HG03558 (cell line): ENCODE measurements around the gene B4GALT3.
"Not testable (repeated sequence)": the region's sequence is repeated elsewhere in the genome, so short reads cannot be mapped to it uniquely, and the experiment has no call there.

Experiments used
- ATAC-seq: cut with Tn5 transposase; IDR thresholded peaks from one replicate; pipeline ENCODE4 v1.9.1; 2021; ENCODE audit warnings: moderate number of reproducible peaks; ENCODE audit not compliant: unreplicated experiment; ENCODE audit errors: extremely low read depth

B4GALT3 gene

DNA sequence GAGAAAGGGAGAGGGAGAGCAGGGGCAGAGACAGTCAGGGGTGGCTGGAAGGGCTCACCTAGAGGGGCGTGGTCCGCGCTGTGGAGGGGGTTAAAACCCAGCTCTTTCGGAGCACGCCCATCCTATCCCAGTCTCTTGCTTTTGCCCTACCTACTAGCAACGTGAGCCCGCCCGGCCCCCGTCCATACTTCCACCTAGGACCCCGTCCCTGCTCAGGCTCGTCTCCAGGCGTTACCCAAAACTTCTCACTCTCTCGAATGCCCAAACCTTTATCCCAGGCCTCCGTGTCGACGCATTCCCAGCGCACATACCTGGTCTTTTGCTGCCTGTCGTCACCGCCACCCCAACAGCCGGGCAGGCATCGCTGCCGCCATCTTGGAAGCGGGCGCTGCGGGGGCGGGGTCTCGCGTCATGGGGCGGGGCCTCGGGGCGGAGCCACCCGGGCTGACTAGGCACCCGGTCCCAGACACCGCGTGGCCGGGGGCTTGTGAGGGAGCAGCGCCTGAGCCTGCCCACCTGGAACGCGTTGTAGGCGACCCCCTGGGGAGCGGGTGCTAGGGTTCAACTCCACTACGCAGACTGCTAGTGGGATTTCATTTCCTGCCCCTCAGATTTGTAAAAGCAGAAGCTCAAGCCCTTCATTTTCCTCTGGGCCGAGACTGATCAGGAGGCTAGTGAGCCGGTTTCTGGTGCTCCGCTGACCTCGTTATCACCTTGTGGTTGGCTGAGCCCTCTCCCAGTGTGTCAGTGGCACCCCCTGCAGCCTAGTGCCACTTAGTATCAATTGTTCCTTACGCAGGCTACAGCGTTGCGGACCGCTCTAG is at the start of gene B4GALT3:
Gene B4GALT3, minus strand, starts transcription at position 396 of the 824 bp plus-strand sequence. CDS start 1,447 bp downstream, outside the sequence.
- no peak for ATAC-seq

DNA sequence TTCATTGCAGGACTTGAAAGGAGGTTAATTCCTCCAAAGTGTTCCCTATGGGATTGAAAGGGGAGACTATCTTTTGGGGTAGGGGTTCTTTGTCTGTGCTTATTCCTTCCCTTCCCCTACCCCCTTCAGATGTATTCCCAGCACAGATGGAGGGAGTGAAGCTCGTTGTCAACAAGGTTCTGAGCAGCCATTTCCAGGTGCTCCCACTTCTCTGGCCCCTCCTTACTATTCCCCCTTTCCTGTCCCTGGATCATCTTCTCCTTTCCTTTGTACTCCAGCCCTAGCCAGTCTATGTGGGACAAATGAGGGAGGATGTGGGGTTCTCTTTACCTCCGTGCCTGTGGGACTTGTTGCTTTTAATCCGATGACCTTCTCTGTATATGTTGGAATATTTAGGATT is 49.5 kb upstream of the B4GALT3 start:
- no peak for ATAC-seq

DNA sequence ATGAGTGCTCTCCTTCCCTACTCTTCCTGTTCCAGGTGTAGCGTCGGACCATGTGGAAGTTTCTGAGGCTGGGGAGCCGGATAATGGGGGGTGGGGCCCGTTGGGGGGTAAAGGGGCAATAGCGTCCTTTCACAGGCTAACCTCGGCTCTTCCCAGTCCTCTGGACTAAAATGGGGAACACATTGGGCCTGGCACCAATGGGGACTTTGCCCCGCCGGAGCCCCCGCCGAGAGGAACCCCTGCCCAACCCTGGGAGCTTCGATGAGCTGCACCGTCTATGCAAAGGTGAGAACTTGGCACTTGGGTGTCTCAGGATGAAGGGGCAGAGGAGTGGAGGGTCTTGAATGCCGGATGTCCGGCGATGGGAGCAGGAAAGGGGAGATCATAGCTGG is 49.0 kb upstream of the B4GALT3 start:
- no peak for ATAC-seq

DNA sequence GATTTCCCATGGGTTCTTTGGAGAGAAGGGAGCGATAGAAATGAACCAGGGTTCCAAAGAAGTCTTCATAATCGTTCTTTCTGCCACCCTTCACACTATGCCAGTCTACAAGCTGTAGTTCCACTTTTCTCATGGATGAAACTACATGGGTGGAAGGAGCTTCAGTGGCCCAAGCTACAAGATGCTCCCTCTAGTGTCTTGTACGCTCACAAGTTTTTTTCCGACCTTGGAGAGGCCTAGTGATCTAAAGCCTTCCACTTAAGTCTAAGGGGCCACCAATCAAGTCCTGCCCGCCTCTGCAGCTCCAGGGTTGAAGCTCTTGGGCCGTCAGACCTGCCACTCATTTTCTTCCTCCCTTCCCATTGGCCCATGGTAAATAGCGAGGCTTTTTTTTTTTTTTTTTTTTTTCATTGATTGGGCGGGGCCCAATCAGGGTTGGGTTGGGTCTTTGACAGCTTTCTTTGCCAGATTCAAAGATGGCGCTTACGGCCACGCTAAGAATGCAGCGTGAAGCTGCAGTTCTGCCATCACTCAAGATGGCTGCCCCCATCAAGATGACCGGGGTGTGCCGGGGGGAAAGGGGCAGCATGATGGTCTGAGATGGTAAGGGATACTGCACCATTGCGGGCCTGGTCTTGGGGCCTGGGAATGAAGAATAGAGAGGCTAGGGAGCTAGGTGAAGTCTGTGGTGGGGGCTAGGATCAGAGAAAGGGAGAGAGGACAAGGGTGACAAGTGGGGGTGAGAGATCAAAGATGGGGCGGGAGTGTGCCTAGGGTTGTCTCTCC is 48.4 kb upstream of the B4GALT3 start, which contains the start of gene TOMM40L:
Gene TOMM40L, plus strand, starts transcription at position 527 of the 786 bp plus-strand sequence. CDS start 430 bp downstream, outside the sequence.
- peak; percentile 89 for ATAC-seq

DNA sequence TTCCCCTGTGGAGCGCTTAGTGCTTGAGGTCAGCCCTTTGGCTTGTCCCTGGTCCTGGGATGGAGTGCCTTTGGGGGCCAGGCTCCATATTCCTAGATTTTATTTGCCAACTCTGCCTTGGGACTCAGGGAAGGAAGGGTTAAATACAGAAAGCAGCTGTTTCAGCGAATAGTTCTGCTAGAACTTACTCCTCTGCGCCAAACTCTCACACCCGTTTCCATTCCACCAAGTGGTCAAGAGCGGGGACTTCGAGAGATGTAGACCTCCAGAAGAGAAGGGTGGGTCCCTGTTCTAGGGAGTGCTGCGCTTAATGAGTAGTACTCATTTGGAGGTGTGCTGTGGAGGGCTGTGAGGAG is 47.8 kb upstream of the B4GALT3 start:
- no peak for ATAC-seq

DNA sequence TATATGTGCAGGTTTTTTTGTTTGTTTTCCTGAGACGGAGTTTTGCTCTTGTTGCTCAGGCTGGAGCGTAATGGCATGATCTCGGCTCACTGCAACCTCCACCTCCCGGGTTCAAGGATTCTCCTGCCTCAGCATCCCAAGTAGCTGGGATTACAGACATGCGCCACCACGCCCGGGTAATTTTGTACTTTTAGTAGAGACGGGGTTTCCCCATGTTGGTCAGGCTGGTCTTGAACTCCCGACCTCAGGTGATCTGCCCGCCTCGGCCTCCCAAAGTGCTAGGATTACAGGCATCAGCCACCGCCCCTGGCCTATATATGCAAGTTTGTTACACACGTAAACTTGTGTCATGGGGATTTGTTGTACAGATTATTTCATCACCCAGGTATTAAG is 47.4 kb upstream of the B4GALT3 start:
- ATAC-seq = not testable (repeated sequence)

DNA sequence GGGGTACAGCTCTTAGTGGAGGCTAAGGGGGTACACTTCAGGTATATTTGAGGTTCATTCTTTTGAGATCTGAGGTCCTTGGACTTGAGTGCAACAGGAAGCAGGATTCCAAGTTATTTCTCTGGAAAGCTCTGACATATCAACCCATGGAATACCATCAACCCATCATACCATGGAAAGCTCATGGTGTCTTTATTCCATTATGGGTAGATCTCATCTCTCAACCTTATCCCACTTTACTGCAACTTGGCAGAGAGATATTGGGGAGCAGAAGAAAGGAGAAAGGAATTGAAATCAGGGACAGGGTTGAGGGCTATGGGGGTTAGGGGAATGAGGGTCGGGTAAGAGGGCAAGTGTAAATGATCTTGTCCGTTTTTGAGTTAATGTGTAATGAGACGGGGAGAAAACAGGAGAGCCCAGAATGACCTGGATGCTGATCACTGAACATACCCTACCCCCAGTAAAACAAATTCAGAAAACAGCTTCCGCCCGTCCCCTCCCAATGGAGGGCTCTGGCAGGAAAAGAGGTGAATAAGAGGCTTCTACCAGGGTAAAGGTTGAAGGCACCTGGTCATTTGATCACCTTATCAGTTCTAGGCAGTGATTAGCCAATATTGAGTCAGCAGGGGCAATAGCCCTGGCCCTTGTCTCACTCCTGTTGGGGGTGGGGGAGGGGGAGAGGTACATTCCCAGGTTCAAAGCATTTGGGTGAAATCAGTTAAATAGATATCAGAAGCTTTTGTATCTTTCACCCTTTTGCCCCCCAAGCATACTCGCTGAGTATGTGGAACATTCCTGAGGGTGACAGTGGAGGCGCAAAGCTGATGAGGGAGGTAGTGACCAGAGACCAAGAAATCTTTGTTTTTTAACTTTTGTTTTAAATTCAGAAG is 46.7 kb upstream of the B4GALT3 start:
- no peak for ATAC-seq

DNA sequence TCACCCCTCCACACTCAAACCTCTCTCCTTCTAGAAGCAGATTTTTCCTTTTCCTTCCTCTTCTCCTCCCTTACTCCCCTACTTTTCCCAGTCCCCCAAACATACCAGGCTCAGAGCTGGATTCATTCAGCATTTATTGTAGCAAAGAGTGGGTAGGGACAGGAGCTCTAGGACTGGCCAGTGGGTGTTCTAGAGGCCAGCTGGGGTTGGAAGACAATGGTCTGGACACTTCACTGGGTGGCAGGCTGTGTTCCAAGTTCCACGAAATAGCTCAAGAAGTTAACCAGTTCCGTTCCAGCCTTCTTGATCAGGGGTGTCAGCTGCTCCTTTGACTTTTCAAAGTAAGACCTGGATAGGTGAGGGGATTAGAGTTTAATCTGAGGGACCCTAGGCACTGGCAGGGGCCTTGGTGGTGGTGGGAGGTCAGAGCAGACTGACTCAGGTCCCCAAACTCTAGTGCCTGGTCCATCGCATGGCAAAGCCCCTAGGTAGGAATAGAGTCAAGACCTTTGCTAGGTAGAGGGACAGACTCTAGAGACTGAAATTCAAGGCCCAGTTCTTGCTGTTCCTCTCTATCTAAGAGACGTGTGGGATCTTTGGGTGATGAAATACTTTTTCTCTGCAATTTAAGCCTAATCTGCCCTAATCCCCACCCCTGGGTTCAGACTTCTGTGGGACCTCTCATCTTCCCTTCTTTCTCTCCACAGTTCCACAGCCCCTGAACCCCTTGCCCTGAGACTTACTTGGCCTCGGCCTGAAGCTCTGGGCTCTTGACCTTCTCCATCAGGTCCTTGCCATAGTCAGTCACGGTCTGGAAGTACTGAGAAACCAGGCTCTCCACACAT is 45.1 kb upstream of the B4GALT3 start:
- no peak for ATAC-seq

DNA sequence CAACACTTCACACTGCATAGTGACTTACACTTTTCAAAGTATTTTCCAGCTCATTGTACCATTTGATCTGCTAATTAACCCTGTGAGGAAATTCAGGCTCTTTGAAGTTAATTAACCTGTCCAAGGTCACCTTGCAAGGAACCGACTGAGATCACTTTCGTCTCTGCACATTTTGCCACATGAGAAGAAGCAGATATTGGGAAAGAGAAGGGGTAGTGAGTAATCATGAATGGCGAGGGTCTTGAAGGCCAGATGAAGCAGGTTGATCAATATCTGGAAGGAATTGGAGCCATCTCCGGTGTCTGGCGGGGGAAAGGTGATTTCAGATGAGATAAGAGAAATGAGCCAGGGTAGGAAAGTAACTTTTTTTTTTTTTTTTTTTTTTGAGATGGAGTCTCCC is 42.7 kb upstream of the B4GALT3 start:
- no peak for ATAC-seq

DNA sequence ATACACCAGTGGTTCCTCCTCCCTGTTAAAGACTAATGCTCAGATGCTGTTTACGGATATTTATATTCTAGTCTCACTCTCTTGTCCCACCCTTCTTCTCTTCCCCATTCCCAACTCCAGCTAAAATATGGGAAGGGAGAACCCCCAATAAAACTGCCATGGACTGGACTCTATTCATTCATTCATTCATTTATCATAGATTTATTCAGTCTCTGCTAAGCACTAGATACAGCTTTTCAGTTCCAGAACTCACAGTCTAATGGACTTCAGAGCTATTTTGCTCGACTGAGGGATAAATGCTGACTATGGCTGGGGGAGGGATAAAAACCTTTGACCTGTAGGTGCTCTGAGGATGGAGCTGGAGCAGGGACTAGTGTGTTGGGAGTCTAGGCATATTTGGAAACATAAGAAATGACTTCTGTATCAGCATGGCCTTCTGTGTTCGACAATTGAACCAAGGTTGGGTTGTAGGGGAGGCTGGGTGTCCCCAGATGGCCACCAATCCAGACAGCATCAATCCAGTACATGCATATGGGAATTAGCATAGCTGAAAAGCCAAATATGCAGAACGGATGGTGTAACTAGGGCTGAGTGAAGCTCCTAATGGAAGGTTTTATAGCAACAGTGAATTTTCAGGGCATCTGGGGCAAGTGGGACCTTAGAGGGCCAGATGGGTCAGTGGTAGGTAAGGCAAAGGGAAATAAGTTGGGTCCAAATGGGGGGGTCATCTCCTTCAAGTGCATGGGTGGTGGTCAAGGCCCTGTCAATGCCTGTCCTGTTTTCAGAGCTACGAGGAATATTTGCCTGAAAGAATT is 42.0 kb upstream of the B4GALT3 start:
- ATAC-seq = no peak

DNA sequence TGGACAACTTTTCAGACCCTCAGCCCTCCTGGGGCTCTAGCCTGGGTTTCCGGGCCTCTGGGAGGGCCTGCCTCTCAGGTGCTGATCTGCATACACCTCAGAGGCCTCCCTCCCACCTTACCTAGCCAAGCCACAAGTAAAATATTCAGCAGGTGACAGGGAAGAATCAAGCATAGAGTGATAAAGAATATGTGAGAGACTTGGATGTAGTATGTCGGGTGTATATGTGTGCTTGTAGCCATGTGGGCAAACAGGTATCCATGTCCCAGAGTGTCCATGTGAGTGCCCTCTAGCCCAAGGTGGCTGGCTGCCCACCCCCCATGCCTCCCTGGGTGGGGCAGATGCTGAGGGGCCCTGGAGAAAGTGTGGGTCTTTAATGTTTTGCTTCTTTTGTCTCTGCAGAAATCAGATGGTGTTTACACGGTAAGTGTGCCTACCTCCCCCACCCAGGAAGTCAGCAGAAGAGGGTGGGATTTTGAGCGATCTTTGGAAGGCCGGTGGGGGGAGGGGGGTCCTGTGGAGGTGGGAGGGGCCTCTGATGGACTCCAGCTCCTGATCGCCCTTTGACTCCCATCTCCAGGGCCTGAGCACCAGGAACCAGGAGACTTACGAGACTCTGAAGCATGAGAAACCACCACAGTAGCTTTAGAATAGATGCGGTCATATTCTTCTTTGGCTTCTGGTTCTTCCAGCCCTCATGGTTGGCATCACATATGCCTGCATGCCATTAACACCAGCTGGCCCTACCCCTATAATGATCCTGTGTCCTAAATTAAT is 41.2 kb upstream of the B4GALT3 start:
- no peak for ATAC-seq

DNA sequence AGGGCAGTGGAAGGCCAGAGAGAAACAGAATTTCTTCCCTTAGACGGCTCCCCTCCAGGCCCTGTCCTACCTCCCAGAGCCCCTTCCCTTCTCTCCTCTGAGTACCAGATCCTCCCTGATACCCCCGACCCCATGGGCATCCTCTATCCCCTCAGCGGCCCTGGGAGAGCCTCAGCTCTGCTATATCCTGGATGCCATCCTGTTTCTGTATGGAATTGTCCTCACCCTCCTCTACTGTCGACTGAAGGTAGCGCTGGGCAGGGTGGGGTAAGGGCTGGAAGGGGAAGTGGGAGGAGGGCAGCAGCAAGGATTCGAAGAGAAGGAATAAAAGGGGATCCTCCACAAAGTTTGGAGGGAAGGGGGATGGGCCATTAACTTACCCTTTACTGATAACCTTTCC is 40.5 kb upstream of the B4GALT3 start:
- no peak for ATAC-seq

DNA sequence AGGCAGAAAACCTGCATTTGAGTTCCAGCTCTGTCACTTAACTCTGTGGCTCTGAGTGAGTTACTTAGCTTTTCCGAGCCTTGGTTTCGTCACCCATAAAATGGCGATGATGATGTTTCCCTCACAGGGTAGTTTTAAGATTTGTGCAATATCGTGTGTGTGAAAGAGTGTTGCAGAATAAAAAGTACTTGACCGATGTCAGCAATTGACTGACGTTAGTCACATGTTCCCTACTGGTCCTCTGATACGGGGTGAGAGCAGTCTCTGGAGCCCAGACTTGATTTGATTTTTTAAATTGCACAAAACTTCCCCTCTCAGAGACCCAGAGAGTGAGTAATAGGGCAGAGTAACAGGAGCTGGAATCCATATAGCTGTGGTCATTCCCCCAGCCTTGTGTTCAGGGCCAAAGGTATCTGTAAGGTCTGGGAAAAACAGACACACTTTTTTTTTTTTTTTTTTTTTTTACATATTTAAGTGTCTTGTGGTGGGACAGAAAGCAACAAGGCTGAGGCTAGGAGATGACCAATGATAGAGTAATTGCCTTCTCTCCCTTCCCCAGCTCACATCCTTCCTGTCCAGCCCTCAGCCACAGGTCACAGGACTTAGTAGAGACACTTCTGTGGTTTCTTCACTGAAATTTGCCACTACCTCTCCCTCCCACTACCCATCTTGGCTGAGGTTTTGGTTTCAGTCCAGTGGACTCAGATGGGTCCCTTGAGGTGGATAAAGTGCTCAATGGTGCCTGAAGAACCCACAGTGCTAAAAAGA is 39.8 kb upstream of the B4GALT3 start:
- peak; percentile 58 for ATAC-seq

DNA sequence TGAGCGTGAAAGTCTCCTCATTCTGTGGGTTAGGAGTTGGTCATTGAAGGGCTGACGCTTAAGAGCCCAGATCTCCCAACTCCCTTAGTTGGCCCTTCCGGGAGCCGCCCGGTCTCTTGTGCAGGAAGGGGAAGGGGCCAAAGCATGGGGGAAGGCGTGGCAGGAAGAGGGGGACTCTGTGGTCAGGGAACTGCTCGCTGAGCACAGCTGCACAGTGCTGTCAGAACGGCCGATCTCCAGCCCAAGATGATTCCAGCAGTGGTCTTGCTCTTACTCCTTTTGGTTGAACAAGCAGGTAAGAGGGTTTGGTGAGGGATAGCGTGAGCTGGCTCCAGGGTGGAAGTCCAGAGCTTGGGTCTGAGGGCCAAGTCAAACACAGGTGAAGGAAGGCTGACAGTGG is 37.8 kb upstream of the B4GALT3 start, which contains the start of gene FCER1G:
Gene FCER1G, plus strand, starts transcription at position 220 of the 400 bp plus-strand sequence. Its CDS starts 27 bp downstream, at position 247.
- no peak for ATAC-seq

DNA sequence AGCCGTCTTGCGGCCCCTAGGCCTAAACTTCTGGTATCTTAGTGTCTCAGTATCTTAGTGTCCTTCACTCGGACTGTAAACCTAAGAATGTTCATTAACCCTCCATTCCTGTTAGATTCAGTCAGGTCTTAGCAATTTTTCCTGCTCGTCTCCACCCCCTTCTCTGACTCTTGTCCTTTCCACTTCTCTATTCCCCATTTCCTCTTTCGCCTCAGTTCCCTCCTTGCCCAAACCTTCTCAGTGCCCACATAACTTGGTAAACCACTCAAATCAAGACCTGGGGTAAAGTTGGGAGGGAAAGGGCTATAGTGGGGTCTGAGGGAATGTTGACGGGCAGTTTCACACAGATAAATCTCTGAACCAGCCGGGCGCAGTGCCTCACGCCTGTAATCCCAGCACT is 37.1 kb upstream of the B4GALT3 start:
- no peak for ATAC-seq

DNA sequence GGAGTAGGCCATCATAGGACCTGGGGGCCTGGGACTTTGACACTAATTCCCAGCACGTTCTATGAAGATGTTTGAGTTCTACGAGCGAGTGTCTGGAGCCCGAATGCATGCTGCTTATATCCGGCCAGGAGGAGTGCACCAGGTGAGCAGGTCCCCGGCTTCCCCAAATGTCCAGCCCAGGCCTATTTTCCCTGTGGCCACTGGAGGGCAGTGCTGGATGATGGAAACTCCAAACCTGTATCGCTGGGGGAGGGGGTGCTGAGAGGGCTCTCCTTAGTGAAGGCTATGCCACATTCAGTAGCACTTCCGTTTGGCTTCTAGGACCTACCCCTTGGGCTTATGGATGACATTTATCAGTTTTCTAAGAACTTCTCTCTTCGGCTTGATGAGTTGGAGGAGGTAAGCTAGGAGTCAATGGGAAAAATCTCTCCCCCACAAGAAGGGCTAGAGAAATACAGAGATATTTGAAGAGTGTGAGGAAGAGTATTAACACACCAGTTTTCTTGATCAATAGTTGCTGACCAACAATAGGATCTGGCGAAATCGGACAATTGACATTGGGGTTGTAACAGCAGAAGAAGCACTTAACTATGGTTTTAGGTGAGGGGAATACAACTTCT is 32.6 kb upstream of the B4GALT3 start:
- no peak for ATAC-seq

DNA sequence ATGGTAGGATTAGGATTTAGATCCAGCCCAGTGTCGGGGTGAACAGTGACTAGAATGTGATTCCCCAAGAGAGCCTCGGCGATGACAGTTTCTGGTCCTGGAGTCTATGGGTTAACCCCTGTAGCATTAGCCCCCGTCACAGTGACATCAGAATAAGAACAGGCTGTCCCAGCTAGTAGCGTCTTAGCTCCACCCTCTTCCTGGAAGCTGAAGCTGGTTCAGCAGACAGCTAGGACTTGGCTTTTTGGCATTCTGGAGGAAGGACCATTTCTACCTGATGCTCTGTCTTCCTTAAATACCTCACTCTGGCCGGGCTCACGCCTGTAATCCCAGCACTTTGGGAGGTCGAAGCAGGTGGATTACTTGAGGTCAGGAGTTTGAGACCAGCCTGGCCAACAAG is 29.9 kb upstream of the B4GALT3 start:
- no peak for ATAC-seq
